ES-I3 (cell line): ENCODE measurements around the gene IGSF21.

Experiments
- H3K36me3 ChIP-seq: 2 replicates; pipeline ENCODE4 v1.6.1; 2013; ENCODE audit warnings: mild to moderate bottlenecking, low read length, control low read depth, moderate library complexity; ENCODE audit not compliant: insufficient read depth
- H3K4me1 ChIP-seq: 2 replicates; pipeline ENCODE4 v1.6.1; 2013; ENCODE audit warnings: mild to moderate bottlenecking, control low read depth, low read length; ENCODE audit not compliant: insufficient read depth
- H3K9ac ChIP-seq: 2 replicates; pipeline ENCODE4 v1.6.1; 2013; ENCODE audit warnings: low read depth, mild to moderate bottlenecking, low read length, moderate library complexity
- H3K9me3 ChIP-seq: 2 replicates; pipeline ENCODE4 v1.6.1; 2013; ENCODE audit warnings: mild to moderate bottlenecking, low read length, moderate library complexity; ENCODE audit not compliant: control insufficient read depth, insufficient read depth

Gene IGSF21

DNA sequence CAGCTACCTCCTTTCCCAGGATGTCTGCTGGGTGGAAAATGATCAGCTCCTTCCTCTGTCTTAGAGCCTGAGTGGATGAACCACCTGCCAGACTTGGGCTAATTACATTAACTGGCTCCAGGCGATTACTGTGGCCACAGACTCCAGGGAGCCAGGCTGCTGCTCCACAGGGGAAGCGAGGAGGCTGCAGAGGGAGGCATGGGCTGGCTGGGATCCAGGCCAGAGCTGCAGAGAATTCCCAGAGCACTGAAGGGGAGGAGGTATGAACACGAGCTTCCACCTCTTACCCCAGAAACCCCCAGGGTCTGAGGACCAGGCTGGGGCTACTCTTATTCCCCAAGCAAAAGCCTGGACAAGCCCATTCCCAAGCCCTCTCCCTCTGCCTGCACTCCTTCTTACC lies 237.2 kb downstream of the IGSF21 start:
- H3K9ac ChIP-seq, result no peak overlapping the region
- peaks cover 4% of the 10 kb centered on the region for H3K4me1 ChIP-seq
- no peaks in the 10 kb centered on the region for H3K9me3 ChIP-seq
- no peaks in the 10 kb centered on the region for H3K36me3 ChIP-seq

DNA sequence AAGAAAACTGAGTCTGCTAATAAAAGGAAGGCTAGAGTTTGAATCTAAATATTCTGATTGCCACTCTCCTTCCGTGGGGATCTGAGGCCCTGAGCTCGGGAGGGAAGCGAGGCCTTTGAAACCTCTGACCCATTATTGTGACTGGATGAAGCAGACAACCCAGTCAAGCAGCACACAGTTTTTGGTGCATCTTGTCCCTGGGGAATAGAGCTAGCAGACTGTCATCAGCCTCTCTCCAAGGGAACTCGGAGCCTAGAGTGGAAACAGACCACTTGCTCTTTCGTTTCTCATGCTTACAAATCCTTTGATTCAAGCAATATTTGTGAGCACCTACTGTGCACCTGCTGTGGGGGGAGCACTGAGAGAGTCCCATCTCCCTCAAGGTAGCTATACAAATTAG lies 240.0 kb downstream of the IGSF21 start:
- Histone ChIP-seq H3K4me1 (peaks cover 4% of the 10 kb centered on the region), H3K9me3 (no peaks in the 10 kb centered on the region), H3K36me3 (no peaks in the 10 kb centered on the region), H3K9ac (no peak overlapping the region)

DNA sequence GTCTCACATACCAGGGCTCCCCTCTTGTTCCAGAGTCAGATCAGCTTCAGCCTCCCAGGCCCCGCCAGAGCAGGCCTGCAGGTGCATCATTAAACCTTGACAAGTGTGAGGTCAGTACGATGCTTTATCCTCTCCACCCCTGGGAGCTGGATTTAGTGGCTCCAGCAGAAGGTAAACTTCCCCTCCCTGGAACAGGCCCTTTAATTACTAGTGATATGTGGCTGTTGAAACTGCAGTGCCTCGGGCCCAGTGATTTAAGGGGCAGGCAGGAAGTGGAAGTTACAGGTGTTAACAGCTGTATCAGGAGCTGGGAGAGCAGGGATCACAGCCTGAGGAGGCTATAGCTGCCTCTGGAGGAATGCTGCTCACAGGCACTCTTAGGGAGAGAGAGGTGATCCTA lies 240.8 kb downstream of the IGSF21 start:
- H3K9me3 ChIP-seq, result no peaks in the 10 kb centered on the region
- H3K9ac ChIP-seq, result no peak overlapping the region
- H3K36me3 ChIP-seq, result no peaks in the 10 kb centered on the region
- H3K4me1 ChIP-seq, result peaks cover 4% of the 10 kb centered on the region

DNA sequence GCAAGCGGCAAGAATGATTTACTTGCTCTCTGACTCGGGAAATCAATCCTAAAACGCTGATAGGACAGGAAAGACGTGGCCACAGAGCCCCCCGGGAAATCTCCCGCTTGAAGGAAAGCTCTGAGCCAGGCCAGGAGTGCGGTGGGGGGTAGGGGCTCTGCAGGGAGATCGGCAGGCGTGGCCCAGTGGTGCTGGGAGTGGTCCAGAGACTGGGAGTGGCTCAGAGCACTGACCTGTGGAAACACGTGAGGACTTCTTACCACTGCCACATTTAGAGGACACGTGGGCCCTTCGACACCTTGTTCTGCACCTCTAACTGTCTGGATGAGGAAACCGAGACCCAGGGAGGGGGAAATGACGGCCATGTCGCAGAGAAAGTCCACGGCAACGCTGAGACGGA lies 243.1 kb downstream of the IGSF21 start:
- Histone ChIP-seq H3K9me3 (no peaks in the 10 kb centered on the region), H3K36me3 (no peaks in the 10 kb centered on the region), H3K4me1 (peaks cover 8% of the 10 kb centered on the region), H3K9ac (no peak overlapping the region)

DNA sequence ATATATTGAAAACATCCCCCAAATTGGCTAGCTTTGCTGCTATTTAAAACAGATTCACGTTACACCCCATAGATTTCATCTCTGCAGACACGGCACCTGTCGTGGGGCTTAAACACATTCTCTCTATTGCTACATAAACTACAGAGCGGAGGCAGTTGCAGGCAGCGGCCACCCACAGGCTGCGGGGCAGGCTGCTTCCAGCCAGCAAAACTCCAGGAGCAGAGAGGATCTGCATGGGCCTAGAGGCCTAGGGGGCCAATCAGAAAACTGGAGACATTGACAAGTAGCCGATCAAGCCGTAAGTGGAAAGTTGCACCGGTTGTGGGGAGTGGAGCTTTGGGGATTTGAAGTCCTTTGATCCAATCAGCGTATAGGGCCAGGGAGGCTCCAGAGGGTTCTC lies 244.1 kb downstream of the IGSF21 start:
- Histone ChIP-seq H3K36me3 (no peaks in the 10 kb centered on the region), H3K9ac (no peak overlapping the region), H3K4me1 (peaks cover 8% of the 10 kb centered on the region), H3K9me3 (no peaks in the 10 kb centered on the region)

DNA sequence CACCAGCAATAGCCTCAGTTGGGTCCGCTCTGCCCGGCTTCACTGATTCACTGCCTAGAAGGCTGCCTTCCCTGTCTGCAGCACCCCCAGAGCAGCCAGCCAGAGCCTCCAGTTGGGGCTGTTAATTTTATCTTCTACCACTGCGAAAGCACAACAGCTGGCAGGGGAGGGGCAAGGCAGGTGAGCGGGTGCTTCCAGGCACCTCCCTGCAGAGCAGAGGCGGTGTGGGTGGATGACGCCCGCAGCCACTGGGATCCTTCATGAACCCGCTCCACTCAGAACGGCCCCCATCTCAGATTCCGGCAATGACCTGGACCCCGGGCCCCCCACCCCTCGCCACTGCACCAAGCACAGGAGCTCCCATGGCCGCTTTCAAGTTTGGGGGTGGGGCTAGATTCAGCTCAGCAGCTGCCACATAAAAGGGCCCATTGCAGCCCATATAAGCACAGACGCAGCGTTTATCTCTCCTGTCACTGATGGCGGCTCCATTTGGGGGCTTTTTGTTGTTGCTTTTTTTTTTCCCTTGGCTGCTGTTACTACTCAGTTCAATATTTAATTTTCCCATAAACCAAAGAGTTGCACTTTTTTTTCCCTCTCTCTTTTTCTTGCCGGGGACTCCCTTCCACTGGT lies 245.2 kb downstream of the IGSF21 start:
- Histone ChIP-seq H3K36me3 (no peaks in the 10 kb centered on the region), H3K9me3 (no peaks in the 10 kb centered on the region), H3K4me1 (peaks cover 8% of the 10 kb centered on the region), H3K9ac (no peak overlapping the region)

DNA sequence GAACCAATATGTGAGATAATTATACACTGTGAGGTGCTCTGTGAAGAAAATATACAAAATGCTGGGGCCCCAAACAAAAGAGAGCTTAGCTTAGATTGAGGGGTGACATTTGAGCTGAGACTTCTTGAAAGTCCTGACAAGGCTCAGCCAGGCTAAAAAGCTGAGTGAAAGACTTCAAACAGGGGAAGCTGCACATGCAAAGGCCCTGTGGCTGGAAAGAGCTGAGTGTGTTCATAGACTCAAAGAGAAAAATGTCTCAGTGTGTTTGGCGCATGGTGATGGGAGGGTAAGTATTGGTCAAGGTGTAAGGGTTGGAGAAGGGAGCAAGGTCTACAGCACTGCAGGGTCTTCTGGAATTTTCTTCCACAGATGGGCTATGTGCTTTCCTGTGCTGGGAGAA lies 245.9 kb downstream of the IGSF21 start:
- H3K36me3 ChIP-seq, result no peaks in the 10 kb centered on the region

DNA sequence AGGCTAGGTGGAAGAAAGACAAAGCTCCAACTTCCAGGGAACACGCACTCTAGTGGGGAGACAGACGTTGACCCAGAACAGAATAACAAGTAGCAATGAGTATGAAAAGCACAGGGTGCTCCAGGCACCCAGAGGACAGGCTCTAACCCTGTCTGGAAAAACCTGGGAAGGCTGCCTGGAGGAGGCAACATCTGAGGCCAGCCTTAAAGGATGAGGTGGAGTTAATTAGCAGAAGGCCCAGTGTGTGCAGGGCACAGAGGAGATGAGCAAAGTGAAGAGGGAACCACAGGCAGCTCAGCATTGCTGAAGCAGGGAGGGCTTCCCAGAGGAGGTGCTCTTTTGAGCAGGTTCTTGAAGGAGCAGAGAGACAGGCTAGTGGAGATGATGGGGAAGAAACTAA lies 246.4 kb downstream of the IGSF21 start:
- Histone ChIP-seq H3K36me3 (no peaks in the 10 kb centered on the region), H3K9me3 (no peaks in the 10 kb centered on the region), H3K9ac (no peak overlapping the region), H3K4me1 (peaks cover 5% of the 10 kb centered on the region)

More for the DNA sequence above, 245.9 kb downstream of the IGSF21 start:
- Histone ChIP-seq H3K4me1 (peaks cover 8% of the 10 kb centered on the region), H3K9me3 (no peaks in the 10 kb centered on the region), H3K9ac (no peak overlapping the region)

DNA sequence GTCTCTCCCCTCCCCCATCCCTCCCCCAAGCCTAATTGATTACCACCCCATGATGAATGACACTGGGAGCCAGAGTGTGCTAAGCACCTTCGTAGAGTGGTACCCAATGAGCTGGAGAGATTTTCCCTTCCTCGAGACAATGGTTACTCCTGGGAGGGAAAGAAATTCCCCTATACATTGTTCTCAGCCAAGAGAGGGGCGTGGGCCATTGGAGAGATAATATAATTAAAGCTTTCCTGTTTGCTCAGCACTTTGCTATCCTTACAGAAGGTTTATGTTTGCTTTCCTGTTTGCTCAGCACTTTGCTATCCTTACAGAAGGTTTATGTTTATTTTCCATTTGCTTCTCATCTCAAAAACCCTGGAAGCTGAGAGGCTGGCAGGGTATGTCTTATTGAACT lies 247.0 kb downstream of the IGSF21 start:
- Histone ChIP-seq H3K36me3 (no peaks in the 10 kb centered on the region), H3K9ac (no peak overlapping the region), H3K9me3 (no peaks in the 10 kb centered on the region), H3K4me1 (peaks cover 5% of the 10 kb centered on the region)

DNA sequence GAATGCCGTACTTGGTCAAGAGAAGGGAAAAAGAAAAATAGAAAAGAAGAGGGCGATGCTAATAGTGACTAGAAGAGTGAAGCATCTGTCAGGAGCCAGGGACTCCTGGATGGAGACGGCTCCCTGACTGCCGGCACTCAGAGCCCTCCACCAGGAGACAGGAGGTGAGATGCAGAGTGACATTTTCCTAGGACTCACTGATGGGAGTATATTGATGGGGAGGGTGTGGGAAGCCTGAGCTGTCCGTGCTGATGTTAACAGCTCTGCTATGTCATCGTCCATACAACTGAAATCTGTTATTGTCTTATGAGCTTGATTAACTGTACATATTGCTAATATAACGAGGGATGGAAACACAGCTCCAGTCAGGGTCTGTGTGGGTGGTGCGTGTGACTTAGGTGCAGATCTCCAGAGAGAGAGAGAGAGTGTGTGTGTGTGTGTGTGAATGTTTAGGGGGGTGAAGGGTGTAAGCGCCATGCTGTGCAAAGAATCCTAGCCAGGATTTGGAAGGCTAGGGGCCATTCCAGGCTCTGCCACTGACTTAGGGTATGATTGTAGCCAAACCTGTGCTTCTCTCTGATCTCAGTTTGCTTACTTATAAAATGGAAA lies 250.1 kb downstream of the IGSF21 start:
- Histone ChIP-seq H3K36me3 (no peaks in the 10 kb centered on the region), H3K9me3 (no peaks in the 10 kb centered on the region), H3K9ac (no peak overlapping the region), H3K4me1 (peaks cover 5% of the 10 kb centered on the region)

DNA sequence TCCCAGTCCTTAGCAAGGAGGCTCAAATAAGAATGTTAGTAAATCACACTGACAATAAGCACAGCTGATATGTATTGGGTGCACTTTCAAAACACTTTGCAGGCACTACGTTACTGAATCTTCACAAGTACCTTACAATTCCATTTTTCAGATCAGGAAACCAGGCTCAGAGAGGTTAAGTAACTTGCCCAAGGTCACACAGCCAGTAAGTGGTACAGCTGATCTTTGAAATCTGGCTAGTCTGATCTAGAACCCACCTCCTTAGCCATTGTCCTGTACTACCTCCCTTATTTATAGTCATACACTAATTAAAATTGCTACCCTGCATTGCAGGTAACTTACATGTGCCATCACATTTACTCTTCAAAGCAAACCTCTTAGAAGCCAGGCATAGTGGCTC lies 251.0 kb downstream of the IGSF21 start:
- peaks cover 5% of the 10 kb centered on the region; the same call in 1 of the 2 replicates for H3K4me1 ChIP-seq
- H3K9ac ChIP-seq, result no peak overlapping the region
- no peaks in the 10 kb centered on the region for H3K36me3 ChIP-seq
- H3K9me3 ChIP-seq, result no peaks in the 10 kb centered on the region

DNA sequence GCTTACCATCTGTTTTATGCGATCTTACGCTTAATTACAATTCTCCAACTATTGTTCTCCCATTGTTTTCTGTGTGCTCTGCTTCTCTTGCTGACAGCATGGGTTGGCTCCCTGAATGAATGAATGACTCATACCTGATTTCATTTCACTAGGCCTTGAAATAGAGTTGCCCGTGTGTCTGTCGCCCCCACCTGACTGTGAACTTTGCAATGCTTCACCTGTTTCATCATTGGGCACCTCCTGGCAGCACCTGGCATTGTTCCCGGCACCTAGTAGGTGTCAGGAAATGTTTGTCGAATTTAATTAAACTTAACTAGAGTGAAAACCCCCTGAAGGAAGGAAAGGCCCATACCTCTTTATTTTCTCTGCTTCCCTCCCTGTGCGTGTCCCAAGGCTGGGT lies 252.7 kb downstream of the IGSF21 start:
- Histone ChIP-seq H3K4me1 (no peaks in the 10 kb centered on the region), H3K36me3 (no peaks in the 10 kb centered on the region), H3K9me3 (no peaks in the 10 kb centered on the region), H3K9ac (no peak overlapping the region)

DNA sequence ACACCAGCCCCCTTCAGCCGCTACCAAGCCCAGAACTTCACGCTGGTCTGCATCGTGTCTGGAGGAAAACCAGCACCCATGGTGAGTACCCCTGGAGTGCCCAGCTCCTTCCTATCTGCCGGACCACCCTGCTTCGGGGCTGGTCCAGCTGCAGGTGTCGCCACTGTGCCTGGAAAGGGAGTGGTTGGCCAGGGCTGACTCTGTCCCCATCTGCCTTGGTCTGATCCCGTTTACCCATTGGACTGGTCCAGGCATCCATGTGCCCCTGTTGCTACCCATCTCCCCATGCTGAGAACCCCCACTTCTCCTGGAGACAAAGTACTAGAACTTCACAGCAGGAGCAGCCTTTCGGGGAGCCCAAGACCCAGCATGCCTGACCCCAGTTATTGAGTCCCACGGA lies 254.6 kb downstream of the IGSF21 start:
- no peaks in the 10 kb centered on the region for H3K4me1 ChIP-seq
- no peaks in the 10 kb centered on the region for H3K36me3 ChIP-seq
- H3K9me3 ChIP-seq, result no peaks in the 10 kb centered on the region
- H3K9ac ChIP-seq, result no peak overlapping the region

DNA sequence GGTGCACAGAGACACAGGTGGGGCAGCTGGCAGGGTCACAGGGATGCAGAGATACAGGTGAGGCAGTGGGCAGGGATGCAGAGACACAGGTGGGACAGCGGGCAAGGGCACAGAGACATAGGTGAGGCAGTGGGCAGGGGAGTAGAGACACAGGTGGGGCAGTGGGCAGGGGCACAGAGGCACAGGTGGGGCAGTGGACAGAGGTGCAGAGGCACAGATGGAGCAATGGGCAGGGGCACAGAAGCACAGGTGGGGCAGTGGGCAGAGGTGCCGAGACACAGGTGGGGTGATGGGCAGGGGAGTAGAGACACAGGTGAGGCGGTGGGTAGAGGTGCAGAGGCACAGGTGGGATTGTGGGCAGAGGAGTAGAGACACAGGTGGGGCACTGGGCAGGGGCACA lies 255.8 kb downstream of the IGSF21 start:
- Histone ChIP-seq H3K4me1 (no peaks in the 10 kb centered on the region), H3K9me3 (no peaks in the 10 kb centered on the region), H3K9ac (no peak overlapping the region), H3K36me3 (no peaks in the 10 kb centered on the region)

DNA sequence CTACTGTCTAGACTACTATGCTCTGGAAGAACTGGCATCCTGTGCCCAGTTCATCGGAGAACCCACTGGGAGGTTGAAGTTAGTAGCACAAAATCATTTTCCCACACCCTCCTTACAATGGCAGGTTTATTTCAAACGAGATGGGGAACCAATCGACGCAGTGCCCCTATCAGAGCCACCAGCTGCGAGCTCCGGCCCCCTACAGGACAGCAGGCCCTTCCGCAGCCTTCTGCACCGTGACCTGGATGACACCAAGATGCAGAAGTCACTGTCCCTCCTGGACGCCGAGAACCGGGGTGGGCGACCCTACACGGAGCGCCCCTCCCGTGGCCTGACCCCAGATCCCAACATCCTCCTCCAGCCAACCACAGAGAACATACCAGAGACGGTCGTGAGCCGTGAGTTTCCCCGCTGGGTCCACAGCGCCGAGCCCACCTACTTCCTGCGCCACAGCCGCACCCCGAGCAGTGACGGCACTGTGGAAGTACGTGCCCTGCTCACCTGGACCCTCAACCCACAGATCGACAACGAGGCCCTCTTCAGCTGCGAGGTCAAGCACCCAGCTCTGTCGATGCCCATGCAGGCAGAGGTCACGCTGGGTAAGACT lies 257.6 kb downstream of the IGSF21 start:
- Histone ChIP-seq H3K4me1 (no peaks in the 10 kb centered on the region), H3K9me3 (no peaks in the 10 kb centered on the region), H3K36me3 (no peaks in the 10 kb centered on the region), H3K9ac (no peak overlapping the region)
